GM23338 (cell line): ENCODE data around the gene CNTN5. TPM values are rescaled to one million over a fixed set of nuclear protein-coding genes. Genes with fewer than 3 reads are reported as not detected.

ENCODE experiments used
- ATAC-seq: fragments of 200-7000 bp; cut with Tn5 transposase; 3 replicates; pipeline ENCODE4 v1.9.1; 2020
- DNase-seq: peaks from one replicate; pipeline ENCODE4 v3.0.0-alpha.2; 2015; ENCODE audit warnings: low spot score
- H2AFZ ChIP-seq: fragments of 200-600 bp; sonication (generic); 2 replicates; pipeline ENCODE4 v1.8.0; 2016; ENCODE audit warnings: antibody characterized with exemption, mild to moderate bottlenecking, moderate library complexity
- H3F3A ChIP-seq: fragments of 200-600 bp; sonication (generic); replicated peaks from 2 replicates; pipeline ENCODE4 v1.8.0; 2017; ENCODE audit warnings: antibody characterized with exemption, mixed run types, low read depth
- H3K27ac ChIP-seq: fragments of 200-600 bp; sonication (generic); 2 replicates; pipeline ENCODE4 v1.6.1; 2016; ENCODE audit warnings: low read depth
- H3K27me3 ChIP-seq: fragments of 200-600 bp; sonication (generic); 2 replicates; pipeline ENCODE4 v1.8.0; 2016; ENCODE audit warnings: mild to moderate bottlenecking, mixed run types, moderate library complexity; ENCODE audit not compliant: insufficient read depth
- H3K36me3 ChIP-seq: fragments of 200-600 bp; sonication (generic); 2 replicates; pipeline ENCODE4 v1.8.0; 2016; ENCODE audit warnings: mild to moderate bottlenecking; ENCODE audit not compliant: insufficient read depth
- H3K4me1 ChIP-seq: fragments of 200-600 bp; sonication (generic); 2 replicates; pipeline ENCODE4 v1.8.0; 2016; ENCODE audit warnings: mild to moderate bottlenecking, moderate library complexity; ENCODE audit not compliant: insufficient read depth
- H3K4me2 ChIP-seq: fragments of 200-600 bp; sonication (generic); 2 replicates; pipeline ENCODE4 v1.7.1; 2017; ENCODE audit warnings: mixed run types
- H3K4me3 ChIP-seq: fragments of 200-600 bp; sonication (generic); 2 replicates; pipeline ENCODE4 v1.6.1; 2016; ENCODE audit warnings: mixed run types
- H3K79me2 ChIP-seq: fragments of 200-600 bp; sonication (generic); replicated peaks from 2 replicates; pipeline ENCODE4 v1.8.0; 2017; ENCODE audit warnings: mild to moderate bottlenecking; ENCODE audit not compliant: insufficient read depth
- H3K9me2 ChIP-seq: fragments of 200-600 bp; sonication (generic); 2 replicates; pipeline ENCODE4 v1.8.0; 2017; ENCODE audit not compliant: insufficient read depth
- H4K20me1 ChIP-seq: fragments of 200-600 bp; sonication (generic); replicated peaks from 2 replicates; pipeline ENCODE4 v1.8.0; 2017; ENCODE audit warnings: mild to moderate bottlenecking; ENCODE audit not compliant: insufficient read depth
- H3K27ac Mint-ChIP-seq: 2 replicates; pipeline ENCODE4 v1.8.0; 2020; ENCODE audit warnings: inconsistent platforms, mild to moderate bottlenecking, moderate library complexity, mixed read lengths
- H3K27me3 Mint-ChIP-seq: 3 replicates; pipeline ENCODE4 v1.8.0; 2022; ENCODE audit warnings: low read depth, mild to moderate bottlenecking, moderate library complexity, mixed read lengths, inconsistent platforms; ENCODE audit not compliant: insufficient read depth, poor library complexity
- H3K36me3 Mint-ChIP-seq: 3 replicates; pipeline ENCODE4 v1.8.0; 2021; ENCODE audit warnings: low read depth, mild to moderate bottlenecking, inconsistent platforms, moderate library complexity, mixed read lengths
- H3K4me1 Mint-ChIP-seq: 3 replicates; pipeline ENCODE4 v1.8.0; 2020; ENCODE audit warnings: mild to moderate bottlenecking, inconsistent platforms, mixed read lengths
- H3K4me3 Mint-ChIP-seq: 3 replicates; pipeline ENCODE4 v1.8.0; 2021; ENCODE audit warnings: moderate library complexity, mild to moderate bottlenecking, inconsistent platforms, mixed read lengths
- H3K9me3 Mint-ChIP-seq: 3 replicates; pipeline ENCODE4 v1.8.0; 2020; ENCODE audit warnings: moderate library complexity, mild to moderate bottlenecking, inconsistent platforms, mixed read lengths
- CTCF ChIP-seq, 2 experiments: fragments of 200-600 bp in 1 of 2; sonication (generic) in 1 of 2; conservative IDR thresholded peaks; 2 replicates each; pipeline versions ENCODE4 v1.5.1 to v1.6.1; 2016 to 2017; ENCODE audit warnings: antibody characterized with exemption in 2 of 2, low read depth in 2 of 2, mild to moderate bottlenecking in 2 of 2, moderate library complexity in 1 of 2
- ETS1 ChIP-seq: IDR thresholded peaks from 2 replicates; pipeline ENCODE4 v1.6.1; 2016; ENCODE audit warnings: antibody characterized with exemption
- EZH2 ChIP-seq: fragments of 200-600 bp; sonication (generic); IDR thresholded peaks from one replicate; pipeline ENCODE4 v1.8.0; 2017; ENCODE audit warnings: antibody characterized with exemption, mild to moderate bottlenecking, low read depth; ENCODE audit not compliant: unreplicated experiment
- EZH2phosphoT487 ChIP-seq: fragments of 200-600 bp; sonication (generic); IDR thresholded peaks from one replicate; pipeline ENCODE4 v1.8.1; 2018; ENCODE audit warnings: antibody characterized with exemption; ENCODE audit not compliant: unreplicated experiment
- JUNB ChIP-seq: IDR thresholded peaks from one replicate; pipeline ENCODE4 v1.6.1; 2016; ENCODE audit warnings: antibody characterized with exemption; ENCODE audit not compliant: unreplicated experiment
- NANOG ChIP-seq: IDR thresholded peaks from 2 replicates; pipeline ENCODE4 v1.6.1; 2016; ENCODE audit warnings: antibody characterized with exemption, borderline replicate concordance
- POLR2AphosphoS5 ChIP-seq: IDR thresholded peaks from 2 replicates; pipeline ENCODE4 v1.6.1; 2016; ENCODE audit warnings: antibody characterized with exemption, low read depth
- ZNF114 ChIP-seq: fragments of 250-450 bp; sonication (Bioruptor Pico); IDR thresholded peaks from 2 replicates; pipeline ENCODE4 v1.5.0; 2020; ENCODE audit warnings: mild to moderate bottlenecking, moderate library complexity
- ZNF331 ChIP-seq: fragments of 250-450 bp; sonication (Bioruptor Pico); IDR thresholded peaks from 2 replicates; pipeline ENCODE4 v1.5.0; 2020; ENCODE audit warnings: low read depth, mild to moderate bottlenecking, moderate library complexity
- ZNF462 ChIP-seq: fragments of 250-450 bp; sonication (Bioruptor Pico); IDR thresholded peaks from 2 replicates; pipeline ENCODE4 v1.5.0; 2020; ENCODE audit warnings: mild to moderate bottlenecking, moderate library complexity
- polyA plus RNA-seq: library from polyadenylated mRNA; unstranded; fragments of >200 nt; fragmentation: Nextera tagmentation; extraction: Ambion mirVana; gene quantifications from 2 replicates; pipeline ENCODE4 v1.2.1, GENCODE V29; 2016
- total RNA-seq: library from RNA; depleted of rRNA; stranded (reverse); fragments of >200 nt; shearing (Covaris generic); gene quantifications from 2 replicates; pipeline ENCODE4 v1.2.3, GENCODE V29; 2014
- TF ChIP-seq, protein P1 (sequence below): IDR thresholded peaks from one replicate; pipeline ENCODE4 v1.6.1; 2018; ENCODE audit warnings: antibody characterized with exemption; ENCODE audit not compliant: unreplicated experiment

Gene CNTN5
- total and polyA plus RNA-seq, 2 experiments from 2014 or later, result not detected

GRCh38 chr11:100003985-100004384 is 983.2 kb downstream of the CNTN5 start:
- no peak overlapping the region for H3K4me3 ChIP-seq
- no peak for DNase-seq
- H3K27ac ChIP-seq, result no peak overlapping the region
- H3K27me3 ChIP-seq, result no peaks in the 10 kb centered on the region
- H3K27me3 Mint-ChIP-seq, result peaks cover 6% of the 10 kb centered on the region
- H3K4me1 ChIP-seq, result no peaks in the 10 kb centered on the region
- ATAC-seq, result no peak
- no peaks in the 10 kb centered on the region for H3K79me2 ChIP-seq
- no peaks in the 10 kb centered on the region for H3K36me3 ChIP-seq
- no peaks in the 10 kb centered on the region for H3K4me1 Mint-ChIP-seq
- H2AFZ ChIP-seq, result 0 out of 2 replicates have a peak overlapping the region, but pooled peaks have one; percentile 47
- no peak for TF ChIP-seq EZH2
- no peak for TF ChIP-seq ZNF114
- TF ChIP-seq ZNF331, result no peak
- no peak for TF ChIP-seq JUNB
- TF ChIP-seq ZNF462 (CRISPR knock-in tag), result no peak
- TF ChIP-seq, protein P1, sequence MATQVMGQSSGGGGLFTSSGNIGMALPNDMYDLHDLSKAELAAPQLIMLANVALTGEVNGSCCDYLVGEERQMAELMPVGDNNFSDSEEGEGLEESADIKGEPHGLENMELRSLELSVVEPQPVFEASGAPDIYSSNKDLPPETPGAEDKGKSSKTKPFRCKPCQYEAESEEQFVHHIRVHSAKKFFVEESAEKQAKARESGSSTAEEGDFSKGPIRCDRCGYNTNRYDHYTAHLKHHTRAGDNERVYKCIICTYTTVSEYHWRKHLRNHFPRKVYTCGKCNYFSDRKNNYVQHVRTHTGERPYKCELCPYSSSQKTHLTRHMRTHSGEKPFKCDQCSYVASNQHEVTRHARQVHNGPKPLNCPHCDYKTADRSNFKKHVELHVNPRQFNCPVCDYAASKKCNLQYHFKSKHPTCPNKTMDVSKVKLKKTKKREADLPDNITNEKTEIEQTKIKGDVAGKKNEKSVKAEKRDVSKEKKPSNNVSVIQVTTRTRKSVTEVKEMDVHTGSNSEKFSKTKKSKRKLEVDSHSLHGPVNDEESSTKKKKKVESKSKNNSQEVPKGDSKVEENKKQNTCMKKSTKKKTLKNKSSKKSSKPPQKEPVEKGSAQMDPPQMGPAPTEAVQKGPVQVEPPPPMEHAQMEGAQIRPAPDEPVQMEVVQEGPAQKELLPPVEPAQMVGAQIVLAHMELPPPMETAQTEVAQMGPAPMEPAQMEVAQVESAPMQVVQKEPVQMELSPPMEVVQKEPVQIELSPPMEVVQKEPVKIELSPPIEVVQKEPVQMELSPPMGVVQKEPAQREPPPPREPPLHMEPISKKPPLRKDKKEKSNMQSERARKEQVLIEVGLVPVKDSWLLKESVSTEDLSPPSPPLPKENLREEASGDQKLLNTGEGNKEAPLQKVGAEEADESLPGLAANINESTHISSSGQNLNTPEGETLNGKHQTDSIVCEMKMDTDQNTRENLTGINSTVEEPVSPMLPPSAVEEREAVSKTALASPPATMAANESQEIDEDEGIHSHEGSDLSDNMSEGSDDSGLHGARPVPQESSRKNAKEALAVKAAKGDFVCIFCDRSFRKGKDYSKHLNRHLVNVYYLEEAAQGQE, result no peak
- TF ChIP-seq EZH2phosphoT487, result no peak
- no peak for TF ChIP-seq NANOG
- TF ChIP-seq CTCF (conservative IDR thresholded peaks at IDR 0.05; ENCODE audit: low read depth in 2 of 2), result no peak
- no peak for TF ChIP-seq POLR2AphosphoS5
- TF ChIP-seq ETS1, result no peak
- H3K4me3 Mint-ChIP-seq, result no peak overlapping the region
- H4K20me1 ChIP-seq, result no peaks in the 10 kb centered on the region
- H3K9me3 Mint-ChIP-seq, result peaks cover 16% of the 10 kb centered on the region
- no peak overlapping the region for H3K4me2 ChIP-seq
- peaks cover 13% of the 10 kb centered on the region; the same call in 1 of the 3 replicates for H3K36me3 Mint-ChIP-seq
- no peak overlapping the region for H3K27ac Mint-ChIP-seq
- no peaks in the 10 kb centered on the region for H3F3A ChIP-seq
- 0 out of 2 replicates have a peak, but pooled peaks cover 4% of the 10 kb centered on the region for H3K9me2 ChIP-seq
